HPDE6-E6E7 (cell line): Measurements from ENCODE around the gene PGLYRP4.
"Not testable (repeated sequence)": the region's sequence is repeated elsewhere in the genome, so short reads cannot be mapped to it uniquely, and the experiment has no call there.

Source experiments
- DNase-seq: peaks from one replicate; pipeline ENCODE4 v3.0.0; 2011; ENCODE audit warnings: missing footprints; ENCODE audit errors: extremely low spot score

The PGLYRP4 gene

DNA sequence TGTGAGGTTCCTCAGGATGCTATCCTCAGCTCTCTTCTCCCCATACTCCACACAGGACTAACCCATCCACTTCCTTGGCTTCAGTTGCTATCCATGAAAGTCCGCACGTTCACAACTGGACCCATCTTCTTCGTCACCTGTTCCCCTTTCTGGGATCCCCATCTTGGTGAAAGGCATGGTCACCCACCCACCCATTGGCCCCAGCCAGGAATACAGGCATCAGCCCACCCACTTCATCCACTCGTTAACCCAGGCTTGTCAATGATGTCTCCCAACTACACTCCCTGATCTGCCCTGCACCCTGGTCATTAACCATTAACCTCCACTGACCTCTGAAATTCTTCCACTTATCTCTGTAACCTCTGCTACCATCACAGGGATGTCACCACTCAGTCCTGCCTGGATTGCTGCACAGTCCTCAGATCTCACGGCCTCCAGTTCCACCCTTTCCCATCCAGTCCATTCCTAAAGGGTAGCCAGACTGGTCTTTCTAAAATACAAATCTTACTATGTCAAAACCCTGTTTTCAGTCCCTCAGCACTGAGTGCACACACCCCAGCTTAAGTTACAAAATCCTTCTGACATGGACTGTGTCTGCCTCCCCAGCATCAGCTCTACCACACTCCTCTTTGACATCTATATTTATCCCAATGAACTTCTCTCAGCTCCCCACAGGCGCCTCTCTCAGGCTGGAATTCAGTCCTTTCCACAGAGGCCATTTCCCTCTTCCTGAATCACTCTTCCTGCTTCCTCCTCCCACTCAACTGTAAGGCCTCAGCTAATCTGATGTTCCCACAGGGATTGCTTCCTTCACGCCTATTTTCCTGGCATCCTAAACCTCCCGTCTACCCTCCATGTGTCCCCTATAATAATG lies 10.4 kb downstream of the PGLYRP4 start:
- DNase-seq, result no peak

DNA sequence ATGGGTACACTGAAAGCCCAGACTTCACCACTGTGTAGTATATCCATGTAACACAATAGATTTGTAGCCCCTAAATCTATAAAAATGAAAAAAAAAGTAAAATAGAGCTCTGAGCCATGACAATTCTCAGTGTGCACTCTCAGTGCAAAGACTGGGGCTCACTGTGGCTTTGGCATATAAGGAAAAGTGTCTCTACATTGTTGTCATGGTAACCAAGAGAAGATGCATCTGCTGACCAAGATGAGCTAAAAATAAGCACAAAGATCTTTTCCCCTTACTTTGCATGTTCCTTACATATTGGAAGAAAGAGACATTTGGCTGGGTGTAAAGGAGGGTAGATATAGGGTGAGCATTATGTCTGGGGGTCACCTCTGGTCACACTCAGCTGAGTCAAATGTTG lies 12.0 kb downstream of the PGLYRP4 start:
- DNase-seq, result no peak

DNA sequence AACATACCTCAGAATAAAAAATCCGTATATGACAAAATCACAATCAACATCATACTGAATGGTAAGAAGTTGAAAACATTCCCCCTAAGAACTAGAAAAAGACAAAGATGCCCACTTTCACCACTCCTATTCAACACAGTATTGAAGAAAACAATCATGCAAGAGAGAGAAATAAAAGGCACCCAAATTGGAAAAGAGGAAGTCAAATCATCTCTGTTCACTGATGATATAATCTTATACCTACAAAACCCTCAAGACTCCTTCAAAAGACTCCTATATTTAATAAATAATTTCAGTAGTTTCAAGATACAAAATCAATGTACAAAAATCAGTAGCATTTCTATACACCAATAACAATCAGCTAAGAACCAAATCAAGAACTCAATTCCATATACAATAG lies 14.7 kb downstream of the PGLYRP4 start:
- no peak for DNase-seq

DNA sequence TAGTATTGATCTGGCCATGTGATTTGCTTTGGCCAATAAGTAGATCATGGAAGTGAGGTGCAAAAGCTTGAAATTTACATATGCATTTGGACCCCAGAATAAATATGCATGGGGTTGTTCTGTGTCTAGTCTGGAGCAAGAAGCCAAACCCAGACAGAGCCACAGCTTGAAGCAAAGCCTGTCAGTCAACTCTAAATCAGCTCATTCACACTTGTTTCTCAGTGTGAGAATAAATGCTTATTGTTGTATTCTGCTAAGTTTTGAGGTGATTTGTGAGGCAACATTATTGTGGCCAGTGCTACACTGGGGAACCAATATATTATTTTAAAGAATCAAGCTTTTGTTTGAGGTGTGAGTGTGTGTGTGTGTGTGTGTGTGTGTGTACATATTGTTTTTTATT lies 23.7 kb downstream of the PGLYRP4 start:
- no peak for DNase-seq

DNA sequence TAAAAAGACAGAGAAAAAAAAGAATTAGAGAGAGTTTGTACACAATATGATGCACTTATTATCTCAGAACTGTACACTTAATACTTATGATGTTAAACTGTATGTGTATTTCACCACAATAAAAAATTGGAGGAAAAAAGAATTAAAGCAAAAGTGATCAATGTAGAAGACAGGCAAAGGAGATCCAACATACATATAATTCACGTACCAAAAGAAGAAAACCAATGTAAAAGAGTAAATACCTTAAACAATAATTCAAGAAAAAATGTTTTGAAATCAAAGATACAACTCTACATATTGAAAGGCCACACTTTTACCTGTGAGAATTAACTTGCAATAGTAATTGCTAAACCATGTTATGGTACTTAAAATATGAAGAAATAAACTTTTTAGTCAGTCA lies 26.1 kb downstream of the PGLYRP4 start:
- DNase-seq, result no peak

DNA sequence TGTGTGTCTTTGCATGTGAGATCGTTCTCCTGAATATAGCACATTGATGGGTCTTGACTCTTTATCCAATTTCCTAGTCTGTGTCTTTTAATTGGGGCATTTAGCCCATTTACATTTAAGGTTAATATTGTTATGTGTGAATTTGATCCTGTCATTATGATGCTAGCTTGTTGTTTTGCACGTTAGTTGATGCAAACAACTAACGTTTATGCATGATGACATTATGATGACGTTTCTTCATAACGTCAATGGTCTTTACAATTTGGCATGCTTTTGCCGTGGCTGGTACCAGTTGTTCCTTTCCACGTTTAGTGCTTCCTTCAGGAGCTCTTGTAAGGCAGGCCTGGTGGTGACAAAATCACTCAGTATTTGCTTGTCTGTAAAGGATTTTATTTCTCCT lies 30.5 kb downstream of the PGLYRP4 start:
- DNase-seq, result not testable (repeated sequence)

DNA sequence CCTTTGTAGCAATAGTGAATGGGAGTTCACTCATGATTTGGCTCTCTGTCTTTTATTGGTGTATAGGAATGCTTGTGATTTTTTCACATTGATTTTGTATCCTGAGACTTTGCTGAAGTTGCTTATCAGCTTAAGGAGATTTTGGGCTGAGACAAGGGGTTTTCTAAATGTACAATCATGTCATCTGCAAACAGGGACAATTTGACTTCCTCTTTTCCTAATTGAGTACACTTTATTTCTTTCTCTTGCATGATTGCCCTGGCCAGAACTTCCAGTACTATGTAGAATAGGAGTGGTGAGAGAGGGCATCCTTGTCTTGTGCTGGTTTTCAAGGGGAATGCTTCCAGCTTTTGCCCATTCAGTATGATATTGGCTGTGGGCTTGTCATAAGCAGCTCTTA lies 32.6 kb downstream of the PGLYRP4 start:
- not testable (repeated sequence) for DNase-seq

DNA sequence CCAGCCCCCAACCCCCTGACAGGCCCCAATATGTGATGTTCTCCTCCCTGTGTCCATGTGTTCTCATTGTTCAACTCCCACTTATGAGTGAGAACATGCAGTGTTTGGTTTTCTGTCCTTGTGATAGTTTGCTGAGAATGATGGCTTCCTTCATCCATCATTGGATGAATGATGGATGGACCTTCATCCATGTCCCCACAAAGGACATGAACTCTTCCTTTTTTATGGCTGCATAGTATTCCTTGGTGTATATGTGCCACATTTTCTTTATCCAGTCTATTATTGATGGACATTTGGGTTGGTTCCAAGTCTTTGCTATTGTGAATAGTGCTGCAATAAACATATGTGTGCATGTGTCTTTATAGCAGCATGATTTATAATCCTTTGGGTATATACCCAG lies 34.3 kb downstream of the PGLYRP4 start:
- not testable (repeated sequence) for DNase-seq

DNA sequence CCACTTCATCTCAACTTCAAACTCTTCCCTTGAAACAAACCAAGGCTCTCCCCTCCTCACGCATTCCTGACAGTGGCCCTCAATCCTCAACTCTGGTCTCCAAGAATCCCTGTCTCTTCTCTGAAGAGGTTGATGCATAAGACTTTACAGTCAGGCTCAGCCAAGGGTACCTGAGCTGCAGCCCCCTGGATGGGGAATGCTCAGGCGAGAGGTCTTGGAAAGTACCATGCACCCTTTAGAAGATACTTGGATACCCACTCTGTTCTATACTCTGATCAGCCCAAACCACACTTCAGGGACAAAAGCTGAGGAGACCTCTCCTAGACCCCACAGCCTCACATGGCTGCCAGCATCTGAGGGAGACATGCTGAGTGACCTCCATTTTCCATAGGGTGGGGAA lies 35.4 kb downstream of the PGLYRP4 start:
- no peak for DNase-seq

DNA sequence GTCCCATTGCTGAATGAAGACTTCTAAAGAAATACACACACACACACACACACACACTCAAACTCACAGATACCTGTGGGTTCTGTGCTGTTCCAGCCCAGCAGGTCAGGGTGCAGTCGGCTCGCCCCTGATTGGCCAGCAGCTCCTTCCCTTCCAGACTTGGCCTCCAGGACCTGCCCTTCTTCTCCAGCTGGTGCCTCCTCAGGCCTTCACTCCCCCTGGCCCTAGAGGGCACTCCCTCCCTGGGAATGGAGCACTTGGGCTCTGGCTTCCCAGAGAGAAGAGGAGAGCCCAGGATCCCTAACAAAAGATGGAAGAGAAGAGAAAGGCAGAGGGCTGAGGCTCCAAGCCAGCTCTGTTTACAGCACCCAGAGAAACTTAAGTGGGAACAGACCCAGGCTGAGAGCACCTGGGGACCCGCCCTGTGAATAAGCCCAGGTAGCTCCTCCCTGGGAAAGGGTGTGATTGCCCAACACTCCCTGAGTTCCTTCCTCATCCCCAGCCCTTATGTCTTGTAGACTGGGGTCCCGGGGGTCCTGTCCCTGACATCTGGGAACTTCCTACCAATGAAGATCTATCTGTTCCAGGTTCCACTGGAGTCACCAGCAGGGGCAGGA lies 36.0 kb downstream of the PGLYRP4 start, which contains the start of gene PGLYRP3:
Gene PGLYRP3 (minus strand): TSS at position 383 of the 617 bp plus-strand sequence. CDS start 2,287 bp downstream, outside the sequence.
- no peak for DNase-seq

DNA sequence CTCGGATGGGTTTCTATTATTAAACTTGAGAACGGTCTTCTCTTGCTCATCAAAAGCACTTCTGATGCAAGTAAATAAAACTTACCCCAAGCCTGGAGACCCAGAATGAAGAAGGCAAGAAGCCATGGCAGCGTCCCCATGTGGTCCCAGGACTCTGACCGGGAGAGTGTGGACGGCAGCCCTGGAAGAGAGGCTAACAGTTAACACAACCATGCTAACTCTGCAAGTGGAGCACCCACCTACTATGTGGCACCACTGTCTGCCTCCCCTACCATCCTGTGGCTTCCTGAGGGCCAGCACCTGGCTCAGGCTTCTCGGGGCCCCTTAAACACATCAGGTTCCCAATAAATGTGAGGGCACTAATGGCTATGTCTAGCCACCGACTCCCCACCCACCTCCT lies 38.1 kb downstream of the PGLYRP4 start:
- no peak for DNase-seq

DNA sequence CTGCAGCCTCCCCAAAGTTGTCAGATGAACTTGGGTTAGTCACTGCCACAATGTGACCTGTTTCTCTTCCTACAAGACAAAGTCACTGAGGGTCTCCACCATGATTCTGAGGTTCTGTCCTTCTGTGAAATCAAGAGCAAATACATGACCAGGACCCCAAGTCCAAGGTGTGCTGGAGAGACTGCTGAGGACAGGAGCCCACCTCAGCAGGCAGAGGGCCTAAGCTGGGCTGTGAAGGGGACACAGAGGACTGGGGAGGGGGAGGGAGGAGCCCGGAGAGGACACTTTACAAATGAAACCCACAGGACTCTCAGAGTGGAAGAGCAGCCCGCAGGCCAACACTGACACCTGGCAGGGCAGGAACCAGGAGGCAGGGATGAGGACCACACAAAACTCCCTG lies 39.2 kb downstream of the PGLYRP4 start:
- no peak for DNase-seq

DNA sequence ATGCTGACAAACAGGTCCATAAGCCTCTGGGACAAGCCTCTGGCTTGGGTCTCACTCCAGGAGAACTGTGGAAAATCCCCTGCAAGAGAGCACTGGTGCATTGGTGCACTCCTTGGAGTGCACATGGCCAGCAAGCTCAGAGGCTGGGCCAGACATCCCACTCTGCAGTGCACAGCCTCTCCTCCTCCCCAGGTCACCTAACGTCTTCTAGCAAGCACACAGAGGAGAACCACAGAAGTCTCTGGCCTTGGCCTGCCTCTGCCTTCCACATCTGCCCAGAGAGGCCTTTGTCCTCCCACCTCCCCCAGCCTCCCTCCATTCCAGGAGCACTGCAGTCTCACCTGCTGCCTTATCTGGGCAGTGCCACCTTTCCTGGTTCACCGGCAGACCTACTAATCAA lies 40.1 kb downstream of the PGLYRP4 start:
- DNase-seq, result no peak

DNA sequence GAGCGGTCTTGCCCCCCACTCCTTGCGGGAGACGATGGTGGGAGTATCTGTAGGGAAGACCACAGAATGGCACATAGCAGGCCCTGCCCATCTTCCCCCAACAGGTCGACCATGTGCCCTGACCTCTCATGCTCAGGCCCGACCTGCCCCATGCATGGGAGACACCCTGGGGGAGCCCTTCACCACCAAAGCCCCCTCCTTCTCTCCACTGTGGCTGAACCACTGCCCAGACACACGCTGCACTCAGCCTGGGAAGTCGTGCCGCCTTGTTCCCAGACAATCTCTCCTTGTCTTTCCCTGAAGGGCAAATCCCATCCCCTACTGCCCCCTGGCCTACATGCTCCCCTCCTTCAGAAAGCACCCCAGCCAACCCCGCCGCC lies 41.4 kb downstream of the PGLYRP4 start:
- no peak for DNase-seq

DNA sequence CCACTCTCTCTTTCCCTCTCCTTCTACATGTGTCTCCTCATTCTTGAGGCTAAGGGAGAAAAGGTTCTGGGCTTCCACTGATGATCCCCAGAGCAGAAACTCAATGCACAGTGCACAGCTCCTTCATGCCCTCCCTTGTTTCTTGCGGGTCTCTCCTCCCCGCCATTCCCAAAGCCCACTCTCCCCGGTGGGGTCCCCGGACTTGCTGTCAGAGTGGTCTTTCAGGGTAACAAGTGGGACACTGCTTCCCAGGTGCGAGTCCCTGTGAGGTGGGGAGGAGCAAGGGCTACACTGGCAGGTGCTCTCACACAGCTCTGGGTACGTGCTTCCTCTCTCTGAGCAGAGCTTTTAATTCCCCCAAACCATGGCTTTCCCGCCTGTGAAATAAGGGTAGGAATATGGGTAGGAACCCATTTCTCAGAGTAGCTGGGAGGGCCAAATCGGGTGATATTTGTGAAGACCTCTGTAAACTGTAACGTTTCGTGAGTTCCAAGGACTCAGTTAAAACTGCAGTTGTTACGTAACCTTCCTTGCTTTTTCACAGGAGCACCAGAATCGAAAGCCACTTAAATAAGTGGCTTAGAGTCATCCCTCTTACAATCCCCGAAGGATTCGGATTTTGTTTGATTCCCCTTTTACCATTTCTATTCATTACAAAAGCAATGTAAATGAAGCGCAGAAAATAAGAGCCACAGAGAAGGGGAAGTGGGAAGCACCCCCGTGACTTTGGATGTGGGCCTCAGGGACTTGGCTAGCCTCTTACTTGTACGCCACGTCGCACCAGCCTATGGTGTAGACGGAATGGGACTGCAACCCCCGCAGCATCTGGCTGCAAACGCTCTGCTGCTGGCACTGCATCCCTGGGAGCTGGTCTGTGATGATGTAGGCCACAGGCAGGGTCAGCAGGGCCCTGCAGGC lies 42.1 kb downstream of the PGLYRP4 start:
- no peak for DNase-seq

DNA sequence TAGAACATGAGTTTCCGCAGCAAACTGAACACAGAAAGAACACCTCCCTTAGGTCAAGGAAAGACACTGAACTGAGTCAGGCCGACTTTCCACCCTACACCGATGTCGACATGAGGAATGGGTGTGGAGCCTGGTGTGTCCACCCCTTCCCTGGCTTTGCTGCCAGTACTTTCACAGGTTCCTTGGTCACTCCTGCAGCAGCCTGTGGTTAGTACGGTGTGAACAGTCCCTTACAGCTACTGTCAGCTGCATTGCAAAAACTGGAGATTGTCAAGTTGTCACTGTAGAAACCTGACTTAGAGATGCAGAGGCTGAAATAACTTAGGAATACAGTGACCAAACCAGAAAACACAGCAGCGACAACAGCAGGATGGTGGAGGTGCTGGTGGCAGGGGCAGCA lies 43.0 kb downstream of the PGLYRP4 start:
- DNase-seq, result no peak

DNA sequence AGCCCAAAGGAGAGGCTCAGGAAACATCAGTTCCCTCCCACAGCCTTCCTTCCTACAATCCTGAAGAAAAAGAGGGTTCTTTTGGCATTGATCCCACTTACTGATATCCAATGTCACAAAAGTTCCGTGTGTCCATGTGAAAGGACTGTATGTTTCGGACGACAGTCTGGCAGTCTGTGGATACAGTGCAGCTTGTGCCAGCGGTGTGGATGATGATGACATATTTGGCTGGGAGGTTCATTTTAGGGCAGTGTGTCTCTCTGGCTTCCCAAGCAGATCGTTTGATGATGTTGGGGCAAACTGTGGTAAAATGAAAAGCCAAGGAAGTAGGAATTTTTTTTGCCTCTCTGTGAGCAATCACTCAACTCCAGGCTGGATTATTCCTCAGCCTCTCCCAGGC lies 46.3 kb downstream of the PGLYRP4 start:
- no peak for DNase-seq

DNA sequence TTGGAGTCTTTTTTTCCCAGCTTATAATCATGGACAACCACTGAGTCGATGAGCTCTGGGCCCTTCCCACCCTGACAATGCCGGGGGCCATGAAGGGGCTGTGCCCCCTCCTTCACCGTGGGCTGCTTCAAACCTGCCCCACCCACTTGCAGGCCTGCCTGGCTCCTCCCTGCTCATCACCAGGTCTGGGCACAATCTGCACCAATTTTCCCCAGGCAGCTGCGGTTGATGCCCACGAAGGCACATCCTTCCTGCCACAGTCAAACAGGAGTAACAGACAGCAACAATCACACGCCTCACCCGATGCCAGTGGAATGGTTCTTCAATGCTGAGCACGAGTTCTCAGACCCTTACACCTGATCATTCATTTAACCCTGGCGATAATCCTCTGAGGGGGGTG lies 54.8 kb downstream of the PGLYRP4 start:
- DNase-seq, result no peak

DNA sequence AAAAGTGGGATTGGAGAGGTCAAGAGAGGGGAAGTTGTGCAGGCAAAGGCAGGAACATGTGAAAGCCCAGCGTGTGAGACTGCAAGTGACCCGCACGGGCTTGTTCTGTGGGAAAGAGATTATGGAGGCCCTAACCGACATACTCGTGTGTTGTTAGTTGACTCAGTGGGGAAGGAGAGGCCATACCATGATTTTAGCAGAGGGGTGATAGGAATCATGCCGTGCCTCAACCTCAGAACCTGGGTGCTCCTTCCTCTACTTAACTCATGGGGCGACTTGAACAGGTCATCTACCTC lies 55.2 kb downstream of the PGLYRP4 start:
- peak; percentile 32 for DNase-seq

DNA sequence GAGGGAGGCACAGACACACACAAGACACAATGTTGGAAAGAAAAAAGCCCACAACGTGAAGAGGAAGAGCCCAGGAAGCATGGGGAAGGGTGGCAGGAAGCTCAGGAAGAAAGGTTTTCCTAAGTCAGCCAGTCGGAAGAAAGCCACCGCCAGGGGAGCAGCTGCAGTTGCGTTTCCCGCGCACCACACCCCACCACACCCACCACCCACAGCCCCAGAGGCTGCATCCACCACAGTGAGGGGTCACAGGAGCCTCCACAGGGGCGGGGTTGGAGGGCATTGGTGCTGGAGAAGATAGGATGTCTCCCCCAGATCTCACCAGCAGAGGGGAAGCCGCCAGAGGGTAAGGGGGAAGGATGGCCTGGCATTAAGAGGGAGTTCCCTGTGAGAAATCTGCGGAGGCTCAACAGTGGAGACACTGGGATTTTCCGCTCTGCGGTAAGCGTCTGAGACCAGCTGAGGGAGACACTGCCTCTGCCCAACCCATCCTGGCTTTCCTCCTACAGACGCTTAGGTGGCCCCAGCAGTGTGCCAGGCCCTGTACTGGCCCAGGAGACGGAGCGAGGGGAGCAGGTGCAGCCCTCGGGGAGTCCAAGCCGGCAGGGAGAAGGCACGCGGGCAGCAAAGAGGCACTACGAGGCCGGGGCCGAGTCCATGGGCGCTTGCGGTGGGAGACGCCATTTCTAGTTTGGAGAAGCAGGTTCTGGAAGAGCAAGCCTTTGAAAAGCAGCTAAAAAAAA lies 55.7 kb downstream of the PGLYRP4 start:
- no peak for DNase-seq

DNA sequence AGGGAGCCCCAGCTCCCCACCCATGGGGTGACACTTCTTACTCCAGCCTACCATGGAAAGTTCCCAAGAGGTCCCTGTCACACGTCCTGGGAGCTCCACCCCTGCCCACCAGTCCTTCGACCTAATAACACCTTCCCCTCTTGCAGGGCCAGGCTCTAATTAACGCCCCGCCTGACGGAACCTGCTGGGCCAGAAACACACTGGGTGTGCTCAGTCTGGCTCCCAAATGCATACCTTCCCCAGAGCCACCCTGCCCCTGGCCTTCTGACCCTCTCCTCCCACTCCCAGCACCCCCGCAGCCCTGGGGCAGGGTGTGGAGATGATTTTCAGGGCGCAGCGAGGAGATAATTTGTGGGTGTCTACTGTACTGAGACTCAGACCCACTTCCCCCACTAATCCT lies 56.5 kb downstream of the PGLYRP4 start:
- no peak for DNase-seq

DNA sequence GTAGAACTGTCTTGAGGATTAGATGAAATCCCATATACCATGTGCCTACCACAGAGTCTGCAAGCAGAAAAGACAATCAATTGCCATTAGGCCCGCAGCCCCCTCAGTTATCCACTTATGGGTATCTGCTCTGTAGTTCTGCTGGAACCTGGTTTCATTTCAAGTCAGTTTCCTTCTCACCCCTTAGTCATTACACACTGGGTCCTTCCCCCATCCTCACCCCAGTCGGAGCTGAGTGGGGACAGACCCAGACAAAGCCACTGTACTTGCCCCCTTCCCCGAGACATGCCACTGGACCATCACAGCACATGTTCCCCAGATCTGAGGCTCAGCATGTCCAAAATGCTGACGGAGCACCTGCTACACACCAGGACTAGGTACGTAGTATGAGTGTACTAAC lies 57.1 kb downstream of the PGLYRP4 start:
- DNase-seq, result no peak
